ENCODE measurements around the gene PAK5.

Gene PAK5

GRCh38 chr20:9514461-9515213 is 324.2 kb downstream of the PAK5 start, which contains the start of gene LAMP5:
Gene LAMP5 (plus strand): TSS chr20:9514590. CDS start chr20:9514853, 263 bp downstream.
- DNase-seq: peak; percentile 24 to 81 (median 73)

- DNase-seq: peak in 2 of 3 experiments; percentile 64 to 75
Measured at GRCh38 chr20:9514072-9514460, 324.8 kb downstream of the PAK5 start.

- no peak for DNase-seq
Measured at GRCh38 chr20:9510911-9511310, 328.0 kb downstream of the PAK5 start.

- DNase-seq: no peak
Measured at GRCh38 chr20:9509246-9509645, 329.6 kb downstream of the PAK5 start.

- no peak for DNase-seq
Measured at GRCh38 chr20:9508696-9509178, 330.1 kb downstream of the PAK5 start.

- DNase-seq: no peak
Measured at GRCh38 chr20:9508240-9508661, 330.6 kb downstream of the PAK5 start.

GRCh38 chr20:9507544-9508239 is 331.2 kb downstream of the PAK5 start:
- DNase-seq: no peak

- no peak for DNase-seq
Measured at GRCh38 chr20:9506964-9507369, 331.9 kb downstream of the PAK5 start.

GRCh38 chr20:9506280-9506821 is 332.5 kb downstream of the PAK5 start:
- DNase-seq: no peak

- DNase-seq: no peak
Measured at GRCh38 chr20:9503526-9504245, 335.2 kb downstream of the PAK5 start.

- DNase-seq: peak in 1 of 3 experiments; percentile 30
Measured at GRCh38 chr20:9501473-9501872, 337.4 kb downstream of the PAK5 start.

GRCh38 chr20:9500121-9500520 is 338.8 kb downstream of the PAK5 start:
- no peak for DNase-seq

- DNase-seq: no peak
Measured at GRCh38 chr20:9499126-9499899, 339.6 kb downstream of the PAK5 start.

- DNase-seq: no peak
Measured at GRCh38 chr20:9498322-9498721, 340.6 kb downstream of the PAK5 start.

GRCh38 chr20:9496155-9496554 is 342.7 kb downstream of the PAK5 start:
- no peak for DNase-seq

GRCh38 chr20:9495701-9496100 is 343.2 kb downstream of the PAK5 start:
- no peak for DNase-seq

GRCh38 chr20:9493803-9494202 is 345.1 kb downstream of the PAK5 start:
- no peak for DNase-seq

- no peak for DNase-seq
Measured at GRCh38 chr20:9492067-9492466, 346.8 kb downstream of the PAK5 start.

- DNase-seq: no peak
Measured at GRCh38 chr20:9491324-9491723, 347.6 kb downstream of the PAK5 start.

GRCh38 chr20:9490631-9491030 is 348.2 kb downstream of the PAK5 start:
- no peak for DNase-seq

- no peak for DNase-seq
Measured at GRCh38 chr20:9490161-9490560, 348.7 kb downstream of the PAK5 start.

- no peak for DNase-seq
Measured at GRCh38 chr20:9488063-9488462, 350.8 kb downstream of the PAK5 start.

Measured in NCI-H1417 (cell line).